ENCODE measurements around the gene PBX3.

DNA sequence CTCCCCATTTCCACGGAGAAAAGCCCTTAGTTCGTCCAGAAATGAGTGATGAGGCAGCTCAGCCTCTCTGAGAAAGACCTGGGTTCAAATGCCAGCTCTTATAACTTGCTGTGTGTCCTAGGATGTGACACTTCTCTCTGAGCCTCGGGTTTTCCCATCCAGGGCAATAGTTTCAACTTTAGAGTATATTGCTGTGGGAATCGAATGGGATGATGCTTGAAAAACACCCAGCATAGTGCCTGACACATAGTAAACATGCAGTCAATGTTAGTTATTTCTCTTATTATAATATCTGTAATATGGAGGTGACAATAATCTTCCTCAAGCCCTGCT lies 39.7 kb upstream of the PBX3 start:
- no peak for TF ChIP-seq POLR2A (IDR thresholded peaks at IDR 0.05; ENCODE audit: low read depth, low read length)
- TF ChIP-seq POLR2AphosphoS5 (IDR thresholded peaks at IDR 0.05; ENCODE audit: low read depth, low read length): no peak
- no peak for TF ChIP-seq TAF1 (IDR thresholded peaks at IDR 0.05; ENCODE audit: borderline replicate concordance, low read depth, low read length)
